DMS153 treated with DMSO at 0.1 percent for 48 hours (cell line): ENCODE measurements around the gene PSMG3.
"Not testable (repeated sequence)": the region's sequence is repeated elsewhere in the genome, so short reads cannot be mapped to it uniquely, and the experiment has no call there.

Source experiments
- DNase-seq: peaks from one replicate; lab custom pipeline; 2025; ENCODE audit not compliant: unreplicated experiment; lab: John Stamatoyannopoulos, UW

Gene PSMG3

GRCh38 chr7:1597066-1597760 lies 27.4 kb upstream of the PSMG3 start:
- no peak for DNase-seq

- no peak for DNase-seq
Observed at GRCh38 chr7:1596181-1597043, 26.6 kb upstream of the PSMG3 start.

DNA sequence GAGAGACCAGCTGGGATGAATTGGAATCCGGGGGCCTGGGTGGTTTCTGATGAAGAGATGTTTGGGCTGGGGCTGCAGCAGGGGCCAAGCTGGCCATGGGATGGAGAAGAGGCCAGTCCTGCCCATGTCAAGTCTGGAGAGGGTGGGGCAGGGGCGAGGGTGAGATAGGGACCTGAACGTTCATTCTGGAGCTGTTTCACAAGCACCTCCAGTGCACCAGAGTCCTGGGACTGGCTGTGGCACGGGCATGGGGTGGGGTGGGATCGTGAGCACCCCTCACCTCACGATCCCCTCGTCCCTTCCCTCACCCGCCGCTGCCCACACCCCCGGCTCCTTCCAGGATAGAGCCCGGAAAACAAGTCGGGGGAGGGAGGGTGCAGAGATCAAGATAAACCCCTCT lies 25.8 kb upstream of the PSMG3 start:
- DNase-seq: no peak

DNA sequence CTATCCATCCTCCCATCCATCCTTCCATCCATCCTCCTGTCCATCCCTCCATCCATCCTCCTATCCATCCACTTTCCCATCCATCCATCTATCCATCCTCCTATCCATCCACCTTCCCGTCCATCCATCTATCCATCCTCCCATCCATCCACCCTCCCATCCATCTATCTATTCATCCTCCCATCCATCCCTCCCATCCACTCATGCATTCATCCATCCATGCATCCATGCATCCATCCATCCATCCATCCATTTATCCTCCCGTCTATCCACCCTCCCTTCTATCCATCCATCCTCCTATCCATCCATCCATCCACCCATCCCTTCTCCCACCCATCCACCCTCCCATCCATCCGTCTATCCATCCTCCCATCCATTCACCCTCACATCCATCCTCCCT lies 25.2 kb upstream of the PSMG3 start:
- DNase-seq: no peak

DNA sequence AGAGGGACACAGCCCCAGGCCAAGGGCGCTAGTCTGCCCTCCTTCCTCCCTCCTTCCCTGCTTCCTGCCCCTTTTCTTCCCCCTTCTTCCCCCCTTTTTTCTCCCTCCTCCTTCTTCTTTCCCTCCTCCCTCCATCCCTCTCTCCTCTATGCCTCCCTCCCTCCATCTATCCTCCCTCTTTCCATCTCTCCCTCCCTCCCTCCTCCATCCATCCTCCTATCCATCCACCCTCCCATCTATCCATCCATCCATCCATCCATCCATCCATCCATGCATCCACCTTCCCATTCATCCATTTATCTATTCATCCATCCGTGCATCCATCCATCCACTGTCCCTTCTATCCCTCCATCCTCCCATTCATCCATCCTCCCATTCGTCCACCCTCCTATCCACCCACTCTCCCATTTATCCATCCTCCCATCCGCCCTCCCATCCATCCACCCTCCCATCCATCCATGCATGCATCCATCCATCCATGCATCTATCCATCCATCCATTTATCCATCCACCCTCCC lies 24.1 kb upstream of the PSMG3 start:
- DNase-seq: no peak

GRCh38 chr7:1593091-1593866 lies 23.4 kb upstream of the PSMG3 start:
- DNase-seq: no peak

GRCh38 chr7:1592299-1592871 lies 22.6 kb upstream of the PSMG3 start:
- no peak for DNase-seq

GRCh38 chr7:1591876-1592275 lies 22.0 kb upstream of the PSMG3 start:
- DNase-seq: no peak

- no peak for DNase-seq
Observed at GRCh38 chr7:1591396-1591795, 21.6 kb upstream of the PSMG3 start.

DNA sequence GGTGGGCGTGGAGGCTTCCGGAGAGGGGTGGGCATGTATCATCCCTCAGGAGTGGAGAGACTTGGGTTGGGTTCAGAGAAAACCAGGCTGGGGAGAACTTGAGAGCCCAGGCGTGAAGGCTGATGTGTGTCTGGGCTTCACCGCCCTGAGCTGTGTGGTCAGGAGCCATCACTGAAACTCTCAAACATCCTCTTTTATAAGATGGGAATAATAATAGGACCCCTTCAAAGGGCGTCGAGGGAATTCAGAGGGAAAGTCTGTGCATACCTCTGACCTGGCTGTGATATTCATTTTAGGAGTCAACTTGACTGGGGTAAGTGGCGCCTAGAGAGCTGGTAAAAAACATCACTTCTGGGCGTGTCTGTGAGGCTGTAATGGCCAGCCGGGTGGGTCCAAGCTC lies 21.1 kb upstream of the PSMG3 start:
- no peak for DNase-seq

- no peak for DNase-seq
Observed at GRCh38 chr7:1590476-1590875, 20.6 kb upstream of the PSMG3 start.

DNA sequence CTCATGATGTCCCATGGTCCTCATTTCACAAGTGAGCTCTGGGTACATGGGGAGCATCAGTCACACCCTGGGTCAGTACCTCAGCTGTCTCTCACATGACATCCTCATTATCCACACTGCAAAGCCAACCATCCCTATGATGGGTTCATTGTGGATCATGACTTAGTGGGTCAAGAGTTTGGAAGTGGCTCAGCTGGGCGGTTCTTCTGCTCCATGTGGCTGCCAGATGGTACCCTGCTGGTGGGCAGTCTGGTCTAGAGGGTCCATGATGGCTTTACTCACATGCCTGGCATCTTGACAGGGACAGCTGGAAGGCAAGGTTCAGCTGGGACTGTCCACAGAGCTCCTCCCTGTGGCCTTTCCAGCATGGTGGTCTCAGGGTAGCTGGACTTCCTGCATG lies 19.1 kb upstream of the PSMG3 start:
- DNase-seq: no peak

DNA sequence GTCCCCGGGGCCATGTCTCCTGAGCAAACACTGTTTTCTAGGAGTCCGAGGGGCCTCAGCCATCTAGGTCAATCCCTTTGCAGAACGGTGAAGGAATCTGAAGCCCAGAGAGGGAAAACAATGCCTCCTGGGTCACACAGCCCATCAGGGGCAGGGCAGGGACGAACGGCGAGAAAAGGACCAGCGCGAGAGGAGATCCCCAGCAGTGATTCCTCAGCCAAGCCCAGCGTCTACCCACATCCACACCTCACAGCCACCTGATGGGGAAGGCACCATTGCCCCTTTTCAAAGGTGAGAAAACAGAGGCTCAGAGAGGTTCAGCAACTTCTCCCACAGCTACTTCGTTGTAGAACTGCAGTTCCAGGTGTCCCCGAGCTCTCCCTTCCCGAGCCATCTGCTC lies 17.9 kb upstream of the PSMG3 start:
- DNase-seq: no peak

DNA sequence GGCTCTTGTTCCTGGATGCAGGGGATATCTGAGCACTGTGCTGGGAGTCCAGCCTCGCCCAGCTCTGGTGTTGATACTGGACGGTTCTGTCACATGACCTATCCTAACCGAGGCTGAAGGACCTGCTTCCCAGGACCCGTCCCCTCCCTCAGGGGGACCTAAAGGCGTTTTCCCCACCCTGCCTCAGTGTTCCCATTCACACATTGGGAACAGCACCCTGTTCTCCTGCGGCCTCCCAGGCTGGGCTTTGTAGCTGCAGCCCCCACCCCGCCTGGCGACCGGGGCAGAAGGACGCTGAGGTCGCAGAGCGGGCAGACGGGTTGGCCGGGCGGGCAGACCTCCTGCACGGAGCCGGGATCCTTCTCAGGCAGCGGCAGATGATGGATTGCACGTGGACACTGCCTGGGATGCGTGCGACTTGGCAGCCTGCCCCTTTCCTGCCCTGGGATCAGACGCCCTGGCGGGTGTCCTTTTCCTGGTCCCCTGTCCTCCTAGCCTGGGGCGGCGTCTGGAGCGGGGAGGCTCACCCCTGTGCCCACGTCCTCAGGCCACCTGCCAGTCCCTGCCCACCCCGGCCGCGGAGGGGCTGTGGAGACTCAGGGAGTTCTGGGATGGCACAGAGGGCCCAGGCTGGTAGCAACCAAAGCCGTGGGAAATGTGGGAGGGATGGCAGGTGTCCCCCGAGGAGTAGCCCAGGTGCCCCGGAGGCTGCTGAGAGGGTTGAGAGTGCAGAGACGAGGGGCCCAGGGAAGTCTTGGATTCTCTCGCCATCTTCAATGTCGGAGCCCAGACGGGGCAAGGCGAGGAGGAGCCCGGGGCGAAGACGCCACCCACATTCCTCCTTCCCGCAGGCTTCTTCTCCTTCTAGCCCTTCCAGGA lies 17.2 kb upstream of the PSMG3 start:
- DNase-seq: no peak

DNA sequence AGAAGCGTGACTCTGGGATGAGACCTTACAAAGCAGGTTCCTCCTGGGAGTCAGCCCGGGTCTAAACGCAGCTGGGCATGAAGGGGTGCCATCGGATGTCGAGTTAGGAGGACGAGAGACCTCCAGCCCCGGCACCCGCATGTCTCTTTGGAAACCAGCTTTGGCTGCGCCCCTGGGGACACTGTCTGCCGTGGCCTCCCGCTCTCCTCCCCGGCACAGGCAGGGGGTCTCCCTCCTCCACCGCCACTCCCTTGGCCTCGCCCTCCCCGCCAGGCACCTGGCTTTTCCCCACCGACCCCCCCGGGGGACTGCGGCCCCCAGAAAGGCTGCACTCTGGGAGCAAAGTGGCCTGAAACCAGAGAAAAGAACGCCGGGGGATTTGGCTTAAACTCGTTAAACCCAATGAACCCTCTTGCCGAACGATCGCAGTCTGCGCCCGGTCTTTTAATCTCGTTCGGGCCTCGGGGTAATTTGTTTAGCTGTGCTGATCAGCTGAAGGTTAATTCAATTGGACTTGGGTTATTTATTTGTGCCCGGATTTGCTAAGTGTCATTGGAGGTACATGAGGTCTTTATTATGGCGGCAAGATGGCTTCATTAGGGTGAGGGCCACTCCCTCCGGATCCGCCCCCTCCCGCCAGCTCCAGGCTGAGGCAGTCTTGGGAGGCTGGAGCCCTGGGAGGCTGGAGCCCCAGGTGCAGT lies 16.4 kb upstream of the PSMG3 start:
- DNase-seq: no peak

- DNase-seq: no peak
Observed at GRCh38 chr7:1585142-1585981, 15.5 kb upstream of the PSMG3 start.

- no peak for DNase-seq
Observed at GRCh38 chr7:1584700-1585099, 14.9 kb upstream of the PSMG3 start.

DNA sequence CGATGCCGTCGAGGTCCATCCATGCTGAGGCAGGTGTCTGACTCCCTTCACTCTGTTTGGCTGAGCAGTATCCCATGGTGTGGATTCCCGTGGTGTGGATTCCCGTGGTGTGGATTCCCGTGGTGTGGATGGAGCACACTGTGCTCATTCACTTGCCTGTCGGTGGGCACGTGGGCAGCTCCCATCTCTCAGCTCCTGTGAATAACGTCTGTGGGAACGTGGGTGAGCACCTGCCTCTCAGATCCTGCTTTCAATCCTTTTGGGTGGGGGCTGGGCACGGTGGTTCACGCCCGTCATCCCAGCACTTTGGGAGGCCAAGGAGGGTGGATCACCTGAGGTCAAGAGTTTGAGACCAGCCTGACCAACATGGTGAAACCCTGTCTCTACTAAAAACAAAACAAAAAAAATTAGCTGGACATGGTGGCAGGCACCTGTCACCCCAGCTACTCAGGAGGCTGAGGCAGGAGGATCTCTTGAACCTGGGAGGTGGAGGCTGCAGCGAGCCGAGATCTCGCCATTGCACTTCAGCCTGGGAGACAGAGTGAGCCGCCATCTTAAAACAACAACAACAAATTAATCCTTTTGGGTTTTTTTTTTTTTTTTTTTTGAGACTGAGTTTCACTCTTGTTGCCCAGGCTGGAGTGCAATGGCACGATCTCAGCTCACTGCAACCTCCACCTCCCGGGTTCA lies 13.6 kb upstream of the PSMG3 start:
- DNase-seq: not testable (repeated sequence)
